RWPE1 (cell line): Measurements from ENCODE around the gene RHBDL1.
A peak's percentile ranks its signal among the peaks of the same experiment; 100 is the strongest.

ENCODE experiments used
- CTCF ChIA-PET: fragments of 350-600 bp; sonication (Branson Sonifier 250); formaldehyde crosslinking; extraction: SDS; loops from one replicate; lab custom pipeline; 2021; lab: Yijun Ruan, JAX
- POLR2A ChIA-PET: fragments of 400-600 bp; formaldehyde crosslinking; extraction: SDS; loops from one replicate; lab custom pipeline; 2020; ENCODE audit warnings: antibody characterized with exemption; ENCODE audit not compliant: low non-redundant PET; lab: Yijun Ruan, JAX
- DNase-seq: peaks from one replicate; pipeline ENCODE4 v3.0.0; 2012; ENCODE audit warnings: low spot score
- H3K27ac ChIP-seq: fragments of 450-650 bp; 2 replicates; pipeline ENCODE4 v1.5.1; 2017
- CTCF ChIP-seq: fragments of 450-650 bp; conservative IDR thresholded peaks from 2 replicates; pipeline ENCODE4 v1.5.1; 2017; ENCODE audit warnings: low read depth, mild to moderate bottlenecking

Gene RHBDL1

GRCh38 chr16:674214-674881 is 1.1 kb upstream of the RHBDL1 start:
- no peak for TF ChIP-seq CTCF
- ChIA-PET CTCF (no interaction called here), POLR2A (no interaction called here)
- peak overlapping the region; percentile 94 for H3K27ac ChIP-seq
- DNase-seq, result no peak

GRCh38 chr16:675884-676564 is 553 bp downstream of the RHBDL1 start:
- H3K27ac ChIP-seq, result peak overlapping the region; percentile 94
- DNase-seq, result no peak
- POLR2A ChIA-PET, result interaction anchor here (0.6 kb wide), 1 partner anchor 23 kb away, joined by 3 read pairs; no protein-coding TSS in a partner anchor
- CTCF ChIA-PET, result interaction anchor here (0.7 to 1.3 kb wide), 4 partner anchors 8 to 1132 kb away, joined by 3 to 7 read pairs (median 5); partner anchors contain the start of gene RHOT2
- no peak for TF ChIP-seq CTCF

GRCh38 chr16:676565-676902 is 1.1 kb downstream of the RHBDL1 start:
- POLR2A ChIA-PET, result no interaction called here
- no peak for DNase-seq
- TF ChIP-seq CTCF, result no peak
- H3K27ac ChIP-seq, result peak overlapping the region; percentile 94
- CTCF ChIA-PET, result interaction anchor here (0.6 to 1.3 kb wide), 4 partner anchors 8 to 866 kb away, joined by 3 to 7 read pairs (median 5); partner anchors contain the start of gene RHOT2

GRCh38 chr16:676913-677312 is 1.4 kb downstream of the RHBDL1 start:
- peak; percentile 82 for DNase-seq
- POLR2A ChIA-PET, result no interaction called here
- CTCF ChIA-PET, result interaction anchor here (0.6 to 1.3 kb wide), 2 partner anchors 9 to 27 kb away, joined by 3 to 6 read pairs; no protein-coding TSS in a partner anchor
- TF ChIP-seq CTCF, result no peak
- peak overlapping the region; percentile 94 for H3K27ac ChIP-seq

GRCh38 chr16:677316-678190 is 2.1 kb downstream of the RHBDL1 start:
- ChIA-PET POLR2A (no interaction called here), CTCF (interaction anchor here (0.6 to 1.3 kb wide), 3 partner anchors 10 to 28 kb away, joined by 3 to 6 read pairs (median 3); no protein-coding TSS in a partner anchor)
- H3K27ac ChIP-seq, result peak overlapping the region; percentile 94
- DNase-seq, result no peak
- TF ChIP-seq CTCF, result no peak
